ENCODE data around the gene SCAI.

GRCh38 chr9:125038166-125038565 lies 105.2 kb downstream of the SCAI start:
- TF ChIP-seq POLR2A (IDR thresholded peaks at IDR 0.05; ENCODE audit: low read depth) (no peak), EP300 (IDR thresholded peaks at IDR 0.05) (no peak), POLR2AphosphoS5 (IDR thresholded peaks at IDR 0.05) (no peak), CTCF (IDR thresholded peaks at IDR 0.05) (no peak)
